ENCODE data around the gene DOCK6.
"Not testable (repeated sequence)": the region's sequence is repeated elsewhere in the genome, so short reads cannot be mapped to it uniquely, and the experiment has no call there.

Gene DOCK6

DNA sequence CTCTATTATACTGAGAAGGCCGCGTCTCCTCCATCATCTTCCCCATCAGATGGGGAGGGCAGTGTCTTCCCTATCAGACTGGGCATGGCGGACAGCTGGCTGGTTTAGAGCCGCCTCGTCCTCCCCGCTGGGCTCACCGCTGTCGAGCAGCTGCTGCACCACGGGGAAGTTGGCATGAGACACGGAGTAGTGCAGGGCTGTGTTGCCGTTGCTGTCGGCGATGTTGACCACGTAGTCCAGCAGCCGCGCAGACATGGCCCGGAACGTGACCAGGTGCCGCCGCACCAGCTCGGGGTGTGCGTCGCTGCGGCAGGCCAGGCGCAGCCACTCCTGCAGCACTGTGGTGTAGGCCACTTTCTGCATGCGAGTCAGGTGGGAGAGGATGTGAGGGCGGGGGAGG, 88.0 kb downstream of the DOCK6 start:
- DNase-seq (ENCODE audit: low read depth): no peak

DNA sequence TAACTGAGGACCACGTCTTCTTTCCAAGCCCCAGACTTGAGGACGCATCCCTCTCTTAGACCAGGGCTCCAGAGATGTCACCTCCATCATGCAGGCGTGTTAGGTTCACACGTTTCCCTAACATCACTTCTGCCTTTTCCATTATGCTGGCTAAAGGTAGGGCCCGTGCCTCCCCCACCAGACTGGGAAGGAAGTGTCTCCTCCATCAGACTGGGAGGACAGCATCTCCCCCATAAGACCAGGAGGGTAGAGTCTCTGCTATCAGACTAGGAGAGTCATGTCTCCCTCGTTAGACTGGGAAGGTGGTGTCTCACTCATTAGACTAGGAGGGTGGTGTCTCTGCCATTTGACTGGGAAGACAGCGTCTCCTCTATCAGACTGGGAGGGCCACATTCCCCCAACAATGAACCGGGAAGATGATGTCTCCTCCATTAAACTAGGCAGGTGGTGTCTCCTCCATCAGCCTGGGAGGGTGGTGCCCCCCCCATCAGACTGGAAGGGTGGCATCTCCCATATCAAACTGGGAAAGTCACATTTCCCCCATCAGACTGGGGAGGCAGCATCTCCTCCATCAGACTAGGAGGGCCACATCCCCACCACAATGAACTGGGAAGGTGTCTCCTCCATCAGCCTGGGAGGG, 88.7 kb downstream of the DOCK6 start:
- no peak for DNase-seq (ENCODE audit: low read depth)

DNA sequence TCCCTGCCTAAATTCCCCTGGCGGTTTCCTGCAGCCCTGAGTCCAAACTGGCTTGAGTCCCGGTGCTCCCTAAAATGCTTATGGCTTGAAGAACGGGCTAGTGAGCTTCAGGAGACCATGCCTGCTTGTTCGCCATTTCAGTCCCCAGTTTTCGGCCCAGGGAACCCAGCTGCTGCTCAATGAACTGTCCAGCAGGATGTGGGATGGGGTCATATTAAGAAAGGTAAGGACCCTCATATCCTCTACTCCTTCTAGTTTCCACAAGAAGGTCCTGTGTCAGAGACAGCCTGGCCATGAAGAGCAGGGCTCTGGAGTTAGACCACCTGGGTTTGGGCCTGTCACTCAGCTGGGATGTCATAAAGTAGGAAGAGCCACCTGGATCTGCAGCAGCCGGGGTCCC, 89.7 kb downstream of the DOCK6 start:
- DNase-seq (ENCODE audit: low read depth): no peak

DNA sequence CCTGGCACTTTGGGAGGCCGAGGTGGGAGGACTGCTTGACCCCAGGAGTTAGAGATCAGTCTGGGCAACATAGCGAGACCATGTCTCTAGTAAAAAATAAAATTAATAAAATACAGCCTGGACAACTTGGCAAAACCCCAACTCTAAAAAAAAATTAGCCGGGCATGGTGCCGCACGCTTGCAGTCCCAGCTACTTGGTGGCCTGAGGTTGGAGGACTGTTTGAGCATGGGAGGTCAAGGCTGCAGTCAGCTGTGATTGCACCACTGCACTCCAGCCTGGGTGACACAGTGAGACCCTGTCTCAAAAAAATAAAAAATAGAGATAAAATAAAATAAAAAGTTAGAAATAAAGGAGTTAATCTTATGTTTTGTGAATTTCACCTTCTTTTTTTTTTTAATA, 91.2 kb downstream of the DOCK6 start:
- DNase-seq (ENCODE audit: low read depth): no peak

DNA sequence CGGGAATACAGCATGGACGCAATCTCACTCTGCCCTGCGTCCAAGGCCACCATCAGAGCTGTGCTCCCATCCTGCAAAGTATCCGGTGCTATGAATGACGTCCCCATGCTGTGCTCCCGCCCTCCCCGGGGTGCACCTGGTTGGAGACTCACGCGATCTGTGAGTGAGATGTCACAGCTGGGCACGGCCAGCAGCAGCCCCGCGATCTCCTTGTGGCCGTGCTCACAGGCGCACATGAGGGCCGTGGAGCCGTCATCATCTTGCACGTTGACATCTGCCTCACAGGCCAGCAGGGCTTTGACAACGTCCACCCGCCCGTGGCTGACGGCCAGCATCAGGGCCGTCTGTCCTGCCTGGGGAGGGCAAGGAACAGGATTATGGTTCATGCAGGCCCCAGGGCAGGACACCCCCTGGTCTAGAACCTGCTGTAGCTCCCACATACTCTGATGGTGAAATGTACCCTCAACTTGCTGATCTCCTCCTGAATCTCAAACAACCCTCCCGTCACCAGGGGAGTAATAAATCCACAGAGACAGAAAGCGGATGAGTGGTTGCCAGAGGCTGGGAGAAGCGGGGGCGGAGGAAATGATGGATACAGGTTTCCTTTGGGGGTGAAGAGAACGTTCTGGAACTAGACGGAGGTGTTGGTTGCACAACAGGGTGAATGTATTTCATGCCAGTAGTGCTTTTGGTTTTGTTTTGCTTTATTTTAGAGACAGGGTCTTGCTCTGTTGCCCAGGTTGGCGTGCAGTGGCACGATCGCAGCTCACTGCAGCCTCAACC, 92.2 kb downstream of the DOCK6 start:
- DNase-seq (ENCODE audit: low read depth): no peak

DNA sequence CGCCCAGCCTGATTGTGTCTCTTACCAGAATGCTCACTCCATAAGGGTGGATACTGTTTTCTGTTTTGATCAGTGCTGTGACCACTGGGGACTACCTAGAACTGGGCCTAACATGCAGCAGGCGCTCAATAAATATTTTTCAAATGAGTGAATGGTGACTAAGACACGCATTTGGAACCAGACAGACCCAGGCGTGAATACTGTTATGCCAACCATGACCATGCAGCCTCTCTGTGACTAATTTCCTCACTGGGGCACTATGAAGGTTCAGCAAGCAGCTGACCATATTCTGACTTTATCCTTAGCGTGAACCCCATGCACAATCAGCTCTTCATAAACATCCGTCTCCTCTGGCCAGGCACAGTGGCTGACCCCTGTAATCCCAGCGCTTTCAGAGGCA, 93.8 kb downstream of the DOCK6 start:
- no peak for DNase-seq (ENCODE audit: low read depth)

DNA sequence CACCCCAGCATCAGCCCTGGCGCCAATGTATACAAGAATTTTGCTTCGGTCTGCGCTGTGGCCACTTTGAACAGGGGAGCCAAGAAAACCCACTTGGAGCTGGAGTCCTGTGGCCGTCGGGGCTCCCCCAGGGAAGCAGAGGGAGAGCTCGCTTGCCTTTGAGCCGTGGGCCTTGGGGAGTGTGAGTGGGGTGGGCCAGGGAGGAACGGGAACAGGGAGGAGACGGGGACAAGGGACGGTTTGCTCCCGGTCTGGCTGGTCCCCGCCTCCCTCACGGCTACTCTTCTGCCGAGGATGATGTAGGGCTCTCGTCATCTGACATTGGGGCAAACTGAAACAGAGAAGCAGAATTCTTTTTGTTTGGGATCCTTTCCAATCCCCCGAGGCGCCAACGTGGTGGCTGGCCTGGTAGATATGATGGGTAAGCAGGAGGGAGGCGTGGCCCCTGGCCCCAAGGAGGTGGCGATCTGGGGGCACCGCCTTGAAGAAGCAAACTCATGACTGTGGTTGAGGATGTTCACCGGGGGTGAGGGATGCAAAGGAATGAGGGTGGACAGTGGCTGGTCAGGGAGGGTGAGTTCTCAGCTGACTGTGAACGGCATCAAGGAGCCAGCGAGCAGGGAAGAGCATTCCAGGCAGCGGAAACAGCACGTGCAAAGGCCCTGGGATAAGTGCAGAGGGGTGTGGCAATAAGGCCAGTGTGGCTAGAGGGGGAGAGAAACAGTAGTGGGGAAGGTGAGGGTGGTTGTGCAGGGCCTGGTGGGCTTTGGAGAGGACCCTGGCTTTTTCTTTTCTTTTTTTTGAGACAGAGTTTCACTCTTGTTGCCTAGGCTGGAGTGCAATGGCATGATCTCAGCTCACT, 95.8 kb downstream of the DOCK6 start:
- no peak for DNase-seq (ENCODE audit: low read depth)

DNA sequence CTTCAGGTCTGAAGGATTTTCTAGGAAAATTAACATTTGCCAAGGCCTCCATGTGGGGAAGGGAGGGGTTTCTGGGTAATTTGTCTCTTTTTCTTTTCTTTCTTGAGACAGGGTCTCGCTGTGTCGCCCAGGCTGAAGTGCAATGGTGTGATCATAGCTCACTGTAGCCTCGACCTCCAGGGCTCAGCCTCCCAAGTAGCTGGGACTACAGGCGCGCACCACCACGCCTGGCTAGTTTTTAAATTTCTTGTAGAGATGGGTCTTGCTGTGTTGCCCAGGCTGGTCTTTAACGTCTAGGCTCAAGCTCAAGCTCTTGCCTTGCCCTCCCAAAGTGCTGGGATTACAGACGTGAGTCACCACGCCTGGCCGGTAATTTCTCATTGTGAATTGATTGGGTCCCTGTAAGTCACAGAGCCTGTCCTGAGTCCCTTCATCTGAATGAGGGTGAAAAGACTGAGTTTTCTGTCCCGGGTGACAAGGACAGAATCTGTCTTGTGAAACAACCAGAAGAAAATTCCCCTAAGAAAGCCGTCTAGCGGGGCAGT, 96.8 kb downstream of the DOCK6 start:
- DNase-seq (ENCODE audit: low read depth): no peak

DNA sequence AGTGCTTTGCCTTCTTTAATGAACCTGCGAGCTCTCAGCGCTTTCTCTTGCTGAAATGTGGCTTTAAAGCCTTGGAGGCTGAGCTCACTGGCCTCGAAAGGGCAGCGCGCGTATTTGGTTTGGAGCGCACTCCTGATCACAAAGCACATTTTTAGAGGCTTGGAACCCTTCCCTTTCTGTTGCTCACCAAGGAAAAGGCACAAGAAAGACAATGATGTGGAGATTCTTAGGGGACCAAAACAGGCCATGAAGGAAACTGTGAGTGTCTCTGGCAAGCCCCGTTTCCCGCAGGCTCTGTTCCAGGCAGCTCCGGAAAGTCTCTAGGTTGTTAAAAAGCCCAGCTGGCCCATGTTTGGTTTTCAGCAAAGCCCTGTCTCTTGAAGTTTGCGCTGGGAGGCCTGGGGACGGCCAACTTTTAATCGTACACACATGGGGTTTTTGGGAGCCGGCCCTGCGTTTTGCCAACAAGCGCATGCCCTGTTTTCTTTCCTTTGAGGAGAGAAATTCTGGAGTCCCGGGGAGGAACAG, 97.4 kb downstream of the DOCK6 start:
- DNase-seq (ENCODE audit: low read depth): no peak

DNA sequence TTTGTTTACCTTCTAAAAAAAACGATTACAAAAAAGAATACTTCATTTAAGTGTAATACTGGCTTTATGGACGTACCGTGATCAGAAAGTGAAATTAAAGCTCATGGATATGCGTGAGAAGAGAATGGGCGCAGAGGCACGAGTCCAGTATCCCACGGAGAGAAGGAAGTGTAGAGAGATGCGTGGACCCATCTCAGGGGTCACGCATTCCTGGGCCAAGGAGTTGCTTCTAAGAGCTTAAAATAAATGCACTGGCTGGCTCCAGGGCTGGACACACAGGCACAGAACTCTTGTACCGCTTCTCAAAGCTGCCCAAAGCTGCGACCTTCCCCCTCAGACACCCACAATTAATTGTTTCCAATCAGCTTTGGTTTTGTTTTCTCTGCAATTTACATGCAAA, 98.0 kb downstream of the DOCK6 start:
- DNase-seq (ENCODE audit: low read depth): no peak

DNA sequence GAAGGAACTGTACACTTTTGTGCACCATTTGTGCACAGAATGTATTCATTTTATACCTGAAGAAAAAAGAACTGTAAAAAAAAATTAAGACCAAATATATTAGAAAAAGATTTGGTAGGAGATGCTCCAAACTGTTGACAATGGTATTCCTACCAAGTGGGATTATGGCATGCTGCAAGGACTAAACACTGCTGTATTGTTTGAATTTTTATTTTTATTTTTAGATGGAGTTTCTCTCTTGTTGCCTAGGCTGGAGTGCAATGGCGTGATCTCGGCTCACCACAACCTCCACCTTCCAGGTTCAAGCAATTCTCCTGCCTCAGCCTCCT, 101.9 kb downstream of the DOCK6 start:
- DNase-seq (ENCODE audit: low read depth): not testable (repeated sequence)

DNA sequence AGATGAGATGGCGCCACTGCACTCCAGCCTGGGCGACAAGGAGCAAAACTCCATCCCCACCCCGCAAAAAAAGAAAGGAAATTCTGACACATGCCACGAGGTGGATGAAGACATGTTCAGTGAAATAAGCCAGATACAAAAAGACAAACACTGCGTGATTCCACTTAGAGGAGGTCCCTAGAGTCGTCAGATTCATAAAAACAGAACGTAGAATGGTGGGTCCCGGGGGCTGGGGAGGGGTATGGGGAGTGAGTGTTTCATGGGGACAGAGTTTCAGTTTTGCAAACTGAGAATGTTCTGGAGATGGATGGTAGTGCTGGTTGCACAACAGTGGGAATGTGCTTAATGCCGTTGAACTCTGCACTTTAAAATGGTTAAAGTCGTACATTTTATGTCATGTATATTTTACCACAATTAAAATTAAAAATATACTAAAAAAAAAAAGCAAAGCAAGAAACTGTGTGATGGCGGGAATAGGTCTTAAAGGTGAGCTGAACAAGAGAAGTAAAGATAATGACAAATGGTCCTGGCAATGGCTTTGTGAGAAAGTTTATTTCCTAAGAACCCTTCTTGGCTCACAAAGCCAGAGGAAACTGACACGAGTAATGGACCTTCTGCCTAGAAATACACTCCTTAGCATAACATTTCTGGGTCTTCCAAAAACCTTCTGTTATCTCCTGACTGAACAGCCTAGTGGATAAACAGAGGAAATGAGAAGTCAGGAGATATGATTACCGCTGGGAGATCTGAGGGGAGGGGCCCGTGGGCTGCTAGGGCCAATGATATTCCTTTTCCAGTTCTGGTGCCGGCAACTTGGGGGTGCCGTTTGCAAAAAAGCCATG, 102.5 kb downstream of the DOCK6 start:
- no peak for DNase-seq (ENCODE audit: low read depth)

DNA sequence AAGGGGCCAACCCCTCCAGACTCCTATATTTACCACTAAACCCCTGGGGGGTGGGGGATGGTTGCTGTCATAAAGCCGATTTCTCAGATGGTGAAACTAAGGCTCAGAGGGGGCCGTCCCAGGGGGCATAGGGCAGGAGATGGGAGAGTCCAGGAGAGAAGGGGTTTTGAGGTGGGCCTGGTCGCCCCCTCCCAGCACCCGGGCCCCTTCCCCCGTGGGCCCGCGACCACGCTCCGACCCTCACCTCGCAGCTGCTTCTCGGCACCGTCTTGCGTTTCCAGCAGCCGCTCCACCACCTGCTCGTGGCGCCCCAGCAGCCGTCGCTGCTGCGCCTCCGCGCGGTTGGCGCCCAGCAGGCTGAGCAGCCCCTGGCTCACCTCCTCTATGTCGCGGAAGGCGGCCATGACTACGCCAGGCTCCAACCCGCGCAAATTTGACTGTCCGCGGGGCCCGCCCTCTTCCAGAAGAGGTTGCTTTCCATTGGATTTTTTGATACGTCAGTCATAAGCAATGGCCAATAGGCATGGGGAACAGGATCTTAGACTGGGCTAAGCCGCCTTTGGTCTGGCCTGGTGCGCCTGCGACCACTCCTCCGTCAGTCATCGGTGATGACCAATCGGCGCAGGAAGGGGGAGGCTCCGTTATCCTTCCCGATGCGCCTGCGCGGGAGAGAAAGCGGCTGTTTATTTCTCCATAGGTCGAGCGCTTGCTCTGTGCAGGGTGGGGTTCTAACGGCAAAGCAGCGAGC, 106.8 kb downstream of the DOCK6 start, which contains the start of gene SPC24:
Gene SPC24, minus strand, starts transcription at position 410 of the 748 bp plus-strand sequence. Its CDS starts 6 bp downstream, at position 404.
- DNase-seq (ENCODE audit: low read depth): peak; percentile 88

DNA sequence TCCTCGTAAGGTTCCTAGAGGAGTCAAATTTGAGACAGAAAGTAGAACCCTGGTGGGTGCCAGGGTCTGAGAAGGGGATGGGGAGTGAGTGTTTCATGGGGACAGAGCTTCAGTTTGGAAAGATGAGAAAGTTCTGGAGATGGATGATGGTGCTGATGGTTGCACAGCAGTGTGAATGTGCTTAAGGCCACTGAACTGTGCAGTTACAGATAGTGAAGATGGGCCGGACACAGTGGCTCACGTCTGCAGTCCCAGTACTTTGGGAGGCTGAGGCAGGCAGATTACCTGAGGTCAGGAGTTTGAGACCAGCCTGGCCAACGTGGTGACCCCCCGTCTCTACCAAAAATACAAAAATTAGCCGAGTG, 107.7 kb downstream of the DOCK6 start:
- no peak for DNase-seq (ENCODE audit: low read depth)

DNA sequence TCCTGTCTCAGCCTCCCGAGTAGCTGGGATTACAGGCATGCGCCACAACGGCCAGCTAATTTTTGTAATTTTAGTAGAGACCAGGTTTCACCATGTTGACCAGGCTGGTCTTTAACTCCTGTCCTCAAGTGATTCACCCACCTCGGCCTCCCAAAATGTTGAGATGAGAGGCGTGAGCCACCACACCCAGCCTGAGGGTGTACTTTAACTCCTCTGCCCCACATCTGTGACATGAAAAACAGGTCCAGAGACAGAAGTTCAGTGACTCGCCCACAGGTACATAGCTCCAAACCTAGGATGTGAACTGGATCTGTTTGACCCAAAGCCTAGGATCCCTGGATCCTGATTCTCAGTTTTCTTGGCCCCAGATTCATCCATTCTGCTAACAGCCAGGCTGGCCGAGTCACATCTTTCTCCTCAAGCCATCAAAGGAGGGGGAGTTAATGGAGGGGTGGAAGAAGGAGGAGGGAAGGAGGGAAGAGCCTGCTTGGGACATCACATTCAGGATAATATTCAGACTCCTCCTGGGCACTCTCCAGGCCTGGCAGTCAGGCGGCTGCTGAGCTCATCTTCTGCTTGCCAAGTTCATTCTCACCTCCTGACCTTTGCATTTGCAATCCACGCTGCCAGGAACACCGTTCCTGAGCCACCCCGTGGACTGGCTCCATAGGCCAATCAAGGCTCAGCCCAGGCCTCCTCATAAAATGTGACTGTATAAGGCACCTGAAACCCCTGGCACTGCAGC, 109.8 kb downstream of the DOCK6 start:
- DNase-seq (ENCODE audit: low read depth): no peak

DNA sequence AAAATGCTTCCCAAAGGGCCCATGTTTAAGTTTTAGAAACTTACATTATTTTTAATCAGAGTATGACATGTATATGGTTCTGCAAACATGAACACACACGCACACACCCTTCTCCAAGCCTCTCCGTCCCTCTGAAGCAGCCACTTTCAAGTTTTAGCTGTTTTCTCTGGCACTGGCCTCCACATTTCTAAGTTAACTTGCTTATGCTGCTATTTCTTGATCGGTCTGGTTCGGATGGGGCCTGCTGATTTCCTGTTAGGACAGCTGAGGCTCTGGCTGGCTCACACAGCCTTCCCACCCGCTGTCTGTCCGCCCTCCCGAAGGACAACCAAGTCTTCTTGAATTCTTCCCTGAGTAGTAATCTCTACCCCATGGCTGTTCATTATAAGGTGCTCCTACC, 111.1 kb downstream of the DOCK6 start:
- DNase-seq (ENCODE audit: low read depth): no peak

Measured in activated T-cell treated with anti-CD3 and anti-CD28 coated beads for 48 hours (primary cell).